ENCODE data around the gene RANBP9. TPM values are rescaled to one million over a fixed set of nuclear protein-coding genes. Genes with fewer than 3 reads are reported as not detected.

Gene RANBP9
- total and polyA plus RNA-seq, 2 of the 13 experiments (the other 11 are each of a cell fraction or from before 2014, with no cell fraction given) = 26.6 to 30.6 TPM

DNA sequence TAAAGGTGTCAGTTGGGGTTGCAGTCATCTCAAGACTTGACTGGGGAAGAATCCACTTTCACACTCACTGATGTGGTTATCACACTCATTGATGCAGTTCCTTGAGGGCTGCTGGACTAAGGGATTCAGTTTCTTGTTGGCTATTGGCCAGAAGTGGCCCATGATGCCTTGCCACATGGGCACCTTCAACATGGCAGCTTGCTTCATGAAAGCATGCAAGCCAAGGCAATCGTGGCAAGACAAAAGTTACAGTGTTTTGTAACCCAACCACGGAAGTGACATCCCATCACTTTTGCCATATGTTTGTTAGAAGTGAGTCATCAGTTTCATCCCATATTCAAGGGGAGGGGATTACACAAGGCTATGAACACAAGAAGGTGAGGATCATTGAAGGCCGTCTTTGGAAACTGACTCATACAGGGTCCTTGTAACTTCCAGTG is 3.8 kb upstream of the RANBP9 start (continued):
- TF ChIP-seq, protein P1, sequence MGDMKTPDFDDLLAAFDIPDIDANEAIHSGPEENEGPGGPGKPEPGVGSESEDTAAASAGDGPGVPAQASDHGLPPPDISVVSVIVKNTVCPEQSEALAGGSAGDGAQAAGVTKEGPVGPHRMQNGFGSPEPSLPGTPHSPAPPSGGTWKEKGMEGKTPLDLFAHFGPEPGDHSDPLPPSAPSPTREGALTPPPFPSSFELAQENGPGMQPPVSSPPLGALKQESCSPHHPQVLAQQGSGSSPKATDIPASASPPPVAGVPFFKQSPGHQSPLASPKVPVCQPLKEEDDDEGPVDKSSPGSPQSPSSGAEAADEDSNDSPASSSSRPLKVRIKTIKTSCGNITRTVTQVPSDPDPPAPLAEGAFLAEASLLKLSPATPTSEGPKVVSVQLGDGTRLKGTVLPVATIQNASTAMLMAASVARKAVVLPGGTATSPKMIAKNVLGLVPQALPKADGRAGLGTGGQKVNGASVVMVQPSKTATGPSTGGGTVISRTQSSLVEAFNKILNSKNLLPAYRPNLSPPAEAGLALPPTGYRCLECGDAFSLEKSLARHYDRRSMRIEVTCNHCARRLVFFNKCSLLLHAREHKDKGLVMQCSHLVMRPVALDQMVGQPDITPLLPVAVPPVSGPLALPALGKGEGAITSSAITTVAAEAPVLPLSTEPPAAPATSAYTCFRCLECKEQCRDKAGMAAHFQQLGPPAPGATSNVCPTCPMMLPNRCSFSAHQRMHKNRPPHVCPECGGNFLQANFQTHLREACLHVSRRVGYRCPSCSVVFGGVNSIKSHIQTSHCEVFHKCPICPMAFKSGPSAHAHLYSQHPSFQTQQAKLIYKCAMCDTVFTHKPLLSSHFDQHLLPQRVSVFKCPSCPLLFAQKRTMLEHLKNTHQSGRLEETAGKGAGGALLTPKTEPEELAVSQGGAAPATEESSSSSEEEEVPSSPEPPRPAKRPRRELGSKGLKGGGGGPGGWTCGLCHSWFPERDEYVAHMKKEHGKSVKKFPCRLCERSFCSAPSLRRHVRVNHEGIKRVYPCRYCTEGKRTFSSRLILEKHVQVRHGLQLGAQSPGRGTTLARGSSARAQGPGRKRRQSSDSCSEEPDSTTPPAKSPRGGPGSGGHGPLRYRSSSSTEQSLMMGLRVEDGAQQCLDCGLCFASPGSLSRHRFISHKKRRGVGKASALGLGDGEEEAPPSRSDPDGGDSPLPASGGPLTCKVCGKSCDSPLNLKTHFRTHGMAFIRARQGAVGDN (CRISPR knock-in tag; IDR thresholded peaks at IDR 0.05) = no peak
- TF ChIP-seq RXRA (CRISPR knock-in tag; IDR thresholded peaks at IDR 0.05) (peak; percentile 37; the same call in 1 of the 2 replicates), JDP2 (CRISPR knock-in tag; IDR thresholded peaks at IDR 0.05; ENCODE audit: borderline replicate concordance) (no peak), ATF1 (CRISPR knock-in tag; IDR thresholded peaks at IDR 0.05) (no peak), ARNTL (CRISPR knock-in tag; IDR thresholded peaks at IDR 0.05) (no peak), ZNF724P (CRISPR knock-in tag; IDR thresholded peaks at IDR 0.05; ENCODE audit: borderline replicate concordance) (no peak), NFAT5 (CRISPR knock-in tag; IDR thresholded peaks at IDR 0.05) (no peak), ZNF709 (CRISPR knock-in tag; IDR thresholded peaks at IDR 0.05) (no peak), SMAD3 (CRISPR knock-in tag; IDR thresholded peaks at IDR 0.05) (no peak), CAMTA2 (CRISPR knock-in tag; IDR thresholded peaks at IDR 0.05; ENCODE audit: borderline replicate concordance) (no peak), ZBTB26 (CRISPR knock-in tag; IDR thresholded peaks at IDR 0.05; ENCODE audit: borderline replicate concordance) (no peak), ZBTB14 (CRISPR knock-in tag; IDR thresholded peaks at IDR 0.05) (no peak), ZNF121 (CRISPR knock-in tag; IDR thresholded peaks at IDR 0.05) (no peak), RORA (CRISPR knock-in tag; IDR thresholded peaks at IDR 0.05) (no peak), CENPX (CRISPR knock-in tag; IDR thresholded peaks at IDR 0.05) (no peak), THAP7 (CRISPR knock-in tag; IDR thresholded peaks at IDR 0.05) (no peak)
